Fibroblast of mammary gland (primary cell): ENCODE measurements around the gene SMOC2.

Experiments used
- DNase-seq: peaks from one replicate; pipeline ENCODE4 v3.0.0-alpha.2; 2010; ENCODE audit warnings: low read depth
- H3K4me3 ChIP-seq: 2 replicates; pipeline ENCODE4 v1.5.1; 2011; ENCODE audit warnings: low read depth, mild to moderate bottlenecking, low read length, moderate library complexity; ENCODE audit not compliant: control insufficient read depth
- TF ChIP-seq, protein P1 (sequence below): conservative IDR thresholded peaks from 2 replicates; pipeline ENCODE4 v1.5.1; 2011; ENCODE audit warnings: low read depth, low read length, inconsistent platforms; ENCODE audit not compliant: control insufficient read depth, insufficient read depth

The SMOC2 gene

GRCh38 chr6:168598251-168599117 lies 157.5 kb downstream of the SMOC2 start:
- TF ChIP-seq, protein P1, sequence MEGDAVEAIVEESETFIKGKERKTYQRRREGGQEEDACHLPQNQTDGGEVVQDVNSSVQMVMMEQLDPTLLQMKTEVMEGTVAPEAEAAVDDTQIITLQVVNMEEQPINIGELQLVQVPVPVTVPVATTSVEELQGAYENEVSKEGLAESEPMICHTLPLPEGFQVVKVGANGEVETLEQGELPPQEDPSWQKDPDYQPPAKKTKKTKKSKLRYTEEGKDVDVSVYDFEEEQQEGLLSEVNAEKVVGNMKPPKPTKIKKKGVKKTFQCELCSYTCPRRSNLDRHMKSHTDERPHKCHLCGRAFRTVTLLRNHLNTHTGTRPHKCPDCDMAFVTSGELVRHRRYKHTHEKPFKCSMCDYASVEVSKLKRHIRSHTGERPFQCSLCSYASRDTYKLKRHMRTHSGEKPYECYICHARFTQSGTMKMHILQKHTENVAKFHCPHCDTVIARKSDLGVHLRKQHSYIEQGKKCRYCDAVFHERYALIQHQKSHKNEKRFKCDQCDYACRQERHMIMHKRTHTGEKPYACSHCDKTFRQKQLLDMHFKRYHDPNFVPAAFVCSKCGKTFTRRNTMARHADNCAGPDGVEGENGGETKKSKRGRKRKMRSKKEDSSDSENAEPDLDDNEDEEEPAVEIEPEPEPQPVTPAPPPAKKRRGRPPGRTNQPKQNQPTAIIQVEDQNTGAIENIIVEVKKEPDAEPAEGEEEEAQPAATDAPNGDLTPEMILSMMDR: no peak
- DNase-seq: no peak
- no peak overlapping the region for H3K4me3 ChIP-seq

DNA sequence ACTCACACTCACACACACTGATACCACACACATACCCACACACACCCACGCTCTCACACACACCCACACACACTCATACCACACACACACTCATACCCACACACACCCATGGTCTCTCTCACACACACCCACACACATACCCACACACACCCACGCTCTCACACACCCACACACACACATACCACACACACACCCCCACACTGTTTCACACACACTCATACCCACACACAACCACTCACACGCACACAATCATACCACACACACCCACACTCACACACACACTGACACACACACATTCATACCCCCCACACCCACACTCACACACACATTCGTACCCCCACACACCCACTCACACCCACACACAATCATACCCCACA lies 158.1 kb downstream of the SMOC2 start:
- TF ChIP-seq, protein P1: no peak
- no peak overlapping the region for H3K4me3 ChIP-seq
- no peak for DNase-seq

GRCh38 chr6:168599769-168600330 lies 158.9 kb downstream of the SMOC2 start:
- no peak overlapping the region for H3K4me3 ChIP-seq
- DNase-seq: no peak
- TF ChIP-seq, protein P1: no peak

DNA sequence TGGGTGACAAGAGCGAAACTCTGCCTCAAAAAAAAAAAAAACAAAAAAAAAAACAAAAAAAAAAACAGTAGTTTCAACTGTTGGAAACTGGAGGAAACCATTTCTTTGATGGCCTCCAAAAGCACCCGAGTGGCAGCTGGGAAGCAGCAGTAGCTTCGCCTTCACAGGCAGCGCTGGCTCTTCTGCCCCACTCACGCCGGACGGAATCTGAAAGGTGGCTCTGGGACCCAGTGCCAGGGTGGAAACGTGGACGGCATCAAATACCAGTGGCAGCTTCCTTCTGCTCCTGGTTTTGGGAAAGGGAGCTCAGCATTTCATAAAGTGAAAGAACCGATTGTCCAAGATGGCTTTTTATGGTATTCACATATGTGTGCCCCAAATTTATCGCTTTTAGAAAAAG lies 159.4 kb downstream of the SMOC2 start:
- H3K4me3 ChIP-seq: no peak overlapping the region
- DNase-seq: no peak
- TF ChIP-seq, protein P1: no peak

- TF ChIP-seq, protein P1: no peak
- DNase-seq: no peak
Measured at GRCh38 chr6:168601111-168601510, 160.1 kb downstream of the SMOC2 start.

GRCh38 chr6:168601546-168601945 lies 160.6 kb downstream of the SMOC2 start:
- DNase-seq: no peak
- no peak overlapping the region for H3K4me3 ChIP-seq
- TF ChIP-seq, protein P1: no peak

More at GRCh38 chr6:168601111-168601510, 160.1 kb downstream of the SMOC2 start:
- H3K4me3 ChIP-seq: no peak overlapping the region

DNA sequence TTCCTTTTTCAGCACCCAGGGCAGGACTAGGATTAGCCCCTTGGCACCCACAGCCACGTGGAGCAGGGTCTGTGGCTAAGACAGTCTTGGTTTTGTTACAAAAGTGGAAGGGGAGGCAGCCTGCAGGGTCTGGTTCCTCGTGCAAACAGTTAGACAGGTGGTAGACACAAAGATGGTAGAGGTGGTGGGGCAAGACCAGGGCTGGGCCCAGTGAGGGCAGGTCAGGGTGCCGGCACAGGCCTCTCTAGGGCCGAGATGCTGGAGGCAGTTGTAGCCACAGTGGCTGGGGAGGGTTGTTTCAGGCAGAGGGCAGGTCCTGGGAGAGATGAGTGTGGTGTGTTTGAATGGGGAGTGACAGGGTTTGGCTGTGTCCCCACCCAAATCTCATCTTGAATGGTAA lies 161.6 kb downstream of the SMOC2 start:
- no peak for DNase-seq
- H3K4me3 ChIP-seq: no peak overlapping the region
- TF ChIP-seq, protein P1: no peak
